Peyer's patch (tissue), 4 donors: ENCODE measurements around the gene MLXIP.

Experiments used
- POLR2A ChIP-seq, 2 donors: fragments of 450-650 bp; IDR thresholded peaks; one replicate each; pipeline ENCODE4 v1.5.1; 2017; ENCODE audit warnings: antibody characterized with exemption in 2 of 2, mild to moderate bottlenecking in 2 of 2, moderate library complexity in 2 of 2
- TF ChIP-seq, protein P1 (sequence below), 6 experiments: fragments of 450-650 bp in 4 of 6; fragments of 200-600 bp in 2 of 6; sonication (generic) in 1 of 6; IDR thresholded peaks; one replicate each; pipeline ENCODE4 v1.5.1; 2017 to 2019; ENCODE audit warnings: antibody characterized with exemption in 6 of 6, mild to moderate bottlenecking in 3 of 6, moderate library complexity in 1 of 6

DNA sequence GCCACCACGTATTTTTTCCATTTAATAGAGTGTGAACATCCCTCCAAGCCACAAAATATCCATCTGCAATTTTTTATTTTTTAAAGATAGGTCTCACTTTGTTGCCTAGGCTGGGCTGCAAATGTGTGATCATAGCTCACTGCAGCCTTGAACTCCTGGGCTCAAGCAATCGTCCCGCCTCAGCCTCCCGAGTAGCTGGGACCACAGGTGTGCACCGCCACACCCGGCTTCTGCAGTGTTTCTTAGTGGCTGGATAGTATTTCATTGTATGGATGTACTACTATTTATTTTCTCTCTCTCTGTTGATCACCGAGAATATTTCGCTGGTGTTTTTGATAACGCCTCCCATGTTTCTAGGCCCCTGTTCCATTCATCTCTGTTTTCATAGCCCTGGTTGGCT, 17.5 kb downstream of the MLXIP start:
- TF ChIP-seq POLR2A (IDR thresholded peaks at IDR 0.05), result no peak
- TF ChIP-seq, protein P1, sequence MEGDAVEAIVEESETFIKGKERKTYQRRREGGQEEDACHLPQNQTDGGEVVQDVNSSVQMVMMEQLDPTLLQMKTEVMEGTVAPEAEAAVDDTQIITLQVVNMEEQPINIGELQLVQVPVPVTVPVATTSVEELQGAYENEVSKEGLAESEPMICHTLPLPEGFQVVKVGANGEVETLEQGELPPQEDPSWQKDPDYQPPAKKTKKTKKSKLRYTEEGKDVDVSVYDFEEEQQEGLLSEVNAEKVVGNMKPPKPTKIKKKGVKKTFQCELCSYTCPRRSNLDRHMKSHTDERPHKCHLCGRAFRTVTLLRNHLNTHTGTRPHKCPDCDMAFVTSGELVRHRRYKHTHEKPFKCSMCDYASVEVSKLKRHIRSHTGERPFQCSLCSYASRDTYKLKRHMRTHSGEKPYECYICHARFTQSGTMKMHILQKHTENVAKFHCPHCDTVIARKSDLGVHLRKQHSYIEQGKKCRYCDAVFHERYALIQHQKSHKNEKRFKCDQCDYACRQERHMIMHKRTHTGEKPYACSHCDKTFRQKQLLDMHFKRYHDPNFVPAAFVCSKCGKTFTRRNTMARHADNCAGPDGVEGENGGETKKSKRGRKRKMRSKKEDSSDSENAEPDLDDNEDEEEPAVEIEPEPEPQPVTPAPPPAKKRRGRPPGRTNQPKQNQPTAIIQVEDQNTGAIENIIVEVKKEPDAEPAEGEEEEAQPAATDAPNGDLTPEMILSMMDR (IDR thresholded peaks at IDR 0.05), result no peak
